ENCODE results near the gene MATN1.

- TF ChIP-seq MAX (CRISPR knock-in tag; IDR thresholded peaks at IDR 0.05) = no peak
- no peak for TF ChIP-seq CTCF (IDR thresholded peaks at IDR 0.05)
- TF ChIP-seq FOXK1 (CRISPR knock-in tag; IDR thresholded peaks at IDR 0.05) = no peak
- no peak for TF ChIP-seq TEAD4 (CRISPR knock-in tag; IDR thresholded peaks at IDR 0.05)
- TF ChIP-seq ZNF416 (CRISPR knock-in tag; IDR thresholded peaks at IDR 0.05) = no peak
- TF ChIP-seq USF2 (CRISPR knock-in tag; IDR thresholded peaks at IDR 0.05) = no peak
- no peak for TF ChIP-seq ZNF263 (CRISPR knock-in tag; IDR thresholded peaks at IDR 0.05; ENCODE audit: low read depth)
- TF ChIP-seq MLX (CRISPR knock-in tag; IDR thresholded peaks at IDR 0.05) = no peak
These were observed 7.9 kb upstream of the MATN1 start for GRCh38 chr1:30731109-30731805.

All from WTC11 (cell line).